Measurements from ENCODE around the gene MTX2. TPM values are rescaled to one million over a fixed set of nuclear protein-coding genes. Genes with fewer than 3 reads are reported as not detected.

Gene MTX2
- total RNA-seq, 1 donor = 13.0 TPM

- Histone ChIP-seq H3K4me2 (ENCODE audit: insufficient read depth, low read length) (no peak overlapping the region), H3K4me3 (ENCODE audit: insufficient read depth, low read length) (no peak overlapping the region), H3K4me1 (ENCODE audit: insufficient read depth, low read length) (no peaks in the 10 kb centered on the region), H3K27ac (ENCODE audit: low read depth, low read length) (no peak overlapping the region), H3K9me3 (ENCODE audit: low read depth, low read length) (no peaks in the 10 kb centered on the region), H3K79me2 (ENCODE audit: insufficient read depth, low read length) (no peaks in the 10 kb centered on the region), H4K20me1 (ENCODE audit: insufficient read depth, low read length) (no peaks in the 10 kb centered on the region), H3K36me3 (ENCODE audit: insufficient read depth, low read length) (no peaks in the 10 kb centered on the region), H2AFZ (ENCODE audit: low read length) (no peak overlapping the region), H3K27me3 (ENCODE audit: insufficient read depth, low read length) (no peaks in the 10 kb centered on the region)
- no peak for TF ChIP-seq CTCF (IDR thresholded peaks at IDR 0.05; ENCODE audit: extremely low read depth, low read depth, low read length)
- DNase-seq (ENCODE audit: insufficient read length, low spot score, missing footprints) = no peak
These were observed 56.5 kb downstream of the MTX2 start for GRCh38 chr2:176325732-176326131.

- no peak for DNase-seq (ENCODE audit: insufficient read length, low spot score, missing footprints)
- Histone ChIP-seq H4K20me1 (ENCODE audit: insufficient read depth, low read length) (no peaks in the 10 kb centered on the region), H3K9me3 (ENCODE audit: low read depth, low read length) (no peaks in the 10 kb centered on the region), H3K4me1 (ENCODE audit: insufficient read depth, low read length) (no peaks in the 10 kb centered on the region), H3K79me2 (ENCODE audit: insufficient read depth, low read length) (no peaks in the 10 kb centered on the region), H3K27me3 (ENCODE audit: insufficient read depth, low read length) (no peaks in the 10 kb centered on the region), H3K27ac (ENCODE audit: low read depth, low read length) (no peak overlapping the region), H2AFZ (ENCODE audit: low read length) (no peak overlapping the region), H3K36me3 (ENCODE audit: insufficient read depth, low read length) (no peaks in the 10 kb centered on the region), H3K4me2 (ENCODE audit: insufficient read depth, low read length) (no peak overlapping the region), H3K4me3 (ENCODE audit: insufficient read depth, low read length) (no peak overlapping the region)
- no peak for TF ChIP-seq CTCF (IDR thresholded peaks at IDR 0.05; ENCODE audit: extremely low read depth, low read depth, low read length)
These were observed 58.9 kb downstream of the MTX2 start for GRCh38 chr2:176328149-176328548.

GRCh38 chr2:176330612-176331011 lies 61.4 kb downstream of the MTX2 start:
- TF ChIP-seq CTCF (IDR thresholded peaks at IDR 0.05; ENCODE audit: extremely low read depth, low read depth, low read length) = no peak
- no peaks in the 10 kb centered on the region for H3K9me3 ChIP-seq (ENCODE audit: low read depth, low read length)
- no peak overlapping the region for H2AFZ ChIP-seq (ENCODE audit: low read length)
- no peaks in the 10 kb centered on the region for H3K79me2 ChIP-seq (ENCODE audit: insufficient read depth, low read length)
- DNase-seq (ENCODE audit: insufficient read length, low spot score, missing footprints) = no peak
- H3K4me1 ChIP-seq (ENCODE audit: insufficient read depth, low read length) = no peaks in the 10 kb centered on the region
- H3K4me3 ChIP-seq (ENCODE audit: insufficient read depth, low read length) = no peak overlapping the region
- no peaks in the 10 kb centered on the region for H3K36me3 ChIP-seq (ENCODE audit: insufficient read depth, low read length)
- no peaks in the 10 kb centered on the region for H4K20me1 ChIP-seq (ENCODE audit: insufficient read depth, low read length)
- H3K27me3 ChIP-seq (ENCODE audit: insufficient read depth, low read length) = no peaks in the 10 kb centered on the region
- no peak overlapping the region for H3K4me2 ChIP-seq (ENCODE audit: insufficient read depth, low read length)
- H3K27ac ChIP-seq (ENCODE audit: low read depth, low read length) = no peak overlapping the region

GRCh38 chr2:176331646-176332045 lies 62.4 kb downstream of the MTX2 start:
- Histone ChIP-seq H3K4me1 (ENCODE audit: insufficient read depth, low read length) (no peaks in the 10 kb centered on the region), H3K36me3 (ENCODE audit: insufficient read depth, low read length) (no peaks in the 10 kb centered on the region), H3K4me2 (ENCODE audit: insufficient read depth, low read length) (no peak overlapping the region), H4K20me1 (ENCODE audit: insufficient read depth, low read length) (no peaks in the 10 kb centered on the region), H3K4me3 (ENCODE audit: insufficient read depth, low read length) (no peak overlapping the region), H3K9me3 (ENCODE audit: low read depth, low read length) (no peaks in the 10 kb centered on the region), H3K27me3 (ENCODE audit: insufficient read depth, low read length) (no peaks in the 10 kb centered on the region), H3K79me2 (ENCODE audit: insufficient read depth, low read length) (no peaks in the 10 kb centered on the region), H2AFZ (ENCODE audit: low read length) (no peak overlapping the region), H3K27ac (ENCODE audit: low read depth, low read length) (no peak overlapping the region)
- DNase-seq (ENCODE audit: insufficient read length, low spot score, missing footprints) = no peak
- TF ChIP-seq CTCF (IDR thresholded peaks at IDR 0.05; ENCODE audit: extremely low read depth, low read depth, low read length) = no peak
